NCI-H524 treated with DMSO at 0.1 percent for 48 hours (cell line): Measurements from ENCODE around the gene OR52K2.
"Not testable (repeated sequence)": the region's sequence is repeated elsewhere in the genome, so short reads cannot be mapped to it uniquely, and the experiment has no call there.

Experiments used
- DNase-seq: peaks from one replicate; lab custom pipeline; 2025; lab: John Stamatoyannopoulos, UW

Gene OR52K2

GRCh38 chr11:4480577-4481239 lies 31.6 kb downstream of the OR52K2 start:
- no peak for DNase-seq

- no peak for DNase-seq
Measured at GRCh38 chr11:4481240-4481582, 32.1 kb downstream of the OR52K2 start.

GRCh38 chr11:4482445-4482844 lies 33.4 kb downstream of the OR52K2 start, which contains the start of gene OR52K1:
Gene OR52K1 (plus strand): TSS chr11:4482646. CDS start chr11:4488901, 6,255 bp downstream.
- no peak for DNase-seq

- no peak for DNase-seq
Measured at GRCh38 chr11:4484310-4484709, 35.2 kb downstream of the OR52K2 start.

GRCh38 chr11:4491405-4491804 lies 42.3 kb downstream of the OR52K2 start:
- DNase-seq: not testable (repeated sequence)

- no peak for DNase-seq
Measured at GRCh38 chr11:4491878-4492606, 42.9 kb downstream of the OR52K2 start.

GRCh38 chr11:4493480-4493818 lies 44.4 kb downstream of the OR52K2 start:
- DNase-seq: no peak

GRCh38 chr11:4495487-4495886 lies 46.4 kb downstream of the OR52K2 start:
- DNase-seq: no peak

- no peak for DNase-seq
Measured at GRCh38 chr11:4495986-4496385, 46.9 kb downstream of the OR52K2 start.

GRCh38 chr11:4496557-4497248 lies 47.6 kb downstream of the OR52K2 start:
- DNase-seq: no peak
